ENCODE results near the gene MEF2C.

Gene MEF2C

DNA sequence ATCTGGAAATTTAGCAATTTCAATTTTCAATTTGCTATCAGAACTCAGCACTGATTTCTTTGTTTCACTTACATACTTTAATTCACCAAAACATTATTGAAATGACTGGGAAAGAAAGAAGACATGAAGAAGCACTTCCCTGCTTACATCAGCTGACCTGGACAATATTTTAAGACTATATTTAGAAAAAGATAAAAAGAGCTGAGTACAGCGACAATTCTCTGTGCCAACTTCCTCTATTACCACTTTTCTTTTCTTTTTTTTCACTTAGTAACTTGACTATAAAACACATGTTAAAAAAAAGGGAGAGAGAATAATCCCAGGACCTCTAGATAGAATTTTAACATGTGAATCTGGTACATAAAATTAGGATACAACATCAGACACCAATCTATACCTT is 35.6 kb downstream of the MEF2C start:
- DNase-seq (ENCODE audit: low read depth), result no peak
- no peak overlapping the region for H3K4me3 ChIP-seq (ENCODE audit: low read depth, low read length)
- TF ChIP-seq, protein P1, sequence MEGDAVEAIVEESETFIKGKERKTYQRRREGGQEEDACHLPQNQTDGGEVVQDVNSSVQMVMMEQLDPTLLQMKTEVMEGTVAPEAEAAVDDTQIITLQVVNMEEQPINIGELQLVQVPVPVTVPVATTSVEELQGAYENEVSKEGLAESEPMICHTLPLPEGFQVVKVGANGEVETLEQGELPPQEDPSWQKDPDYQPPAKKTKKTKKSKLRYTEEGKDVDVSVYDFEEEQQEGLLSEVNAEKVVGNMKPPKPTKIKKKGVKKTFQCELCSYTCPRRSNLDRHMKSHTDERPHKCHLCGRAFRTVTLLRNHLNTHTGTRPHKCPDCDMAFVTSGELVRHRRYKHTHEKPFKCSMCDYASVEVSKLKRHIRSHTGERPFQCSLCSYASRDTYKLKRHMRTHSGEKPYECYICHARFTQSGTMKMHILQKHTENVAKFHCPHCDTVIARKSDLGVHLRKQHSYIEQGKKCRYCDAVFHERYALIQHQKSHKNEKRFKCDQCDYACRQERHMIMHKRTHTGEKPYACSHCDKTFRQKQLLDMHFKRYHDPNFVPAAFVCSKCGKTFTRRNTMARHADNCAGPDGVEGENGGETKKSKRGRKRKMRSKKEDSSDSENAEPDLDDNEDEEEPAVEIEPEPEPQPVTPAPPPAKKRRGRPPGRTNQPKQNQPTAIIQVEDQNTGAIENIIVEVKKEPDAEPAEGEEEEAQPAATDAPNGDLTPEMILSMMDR (IDR thresholded peaks at IDR 0.05; ENCODE audit: control insufficient read depth, extremely low read depth, insufficient read depth), result no peak

GRCh38 chr5:88846434-88846833 is 36.5 kb downstream of the MEF2C start:
- DNase-seq (ENCODE audit: low read depth), result no peak
- TF ChIP-seq, protein P1 (IDR thresholded peaks at IDR 0.05; ENCODE audit: control insufficient read depth, extremely low read depth, insufficient read depth), result no peak
- no peak overlapping the region for H3K4me3 ChIP-seq (ENCODE audit: low read depth, low read length)

- TF ChIP-seq, protein P1 (IDR thresholded peaks at IDR 0.05; ENCODE audit: control insufficient read depth, extremely low read depth, insufficient read depth), result no peak
- H3K4me3 ChIP-seq (ENCODE audit: low read depth, low read length), result no peak overlapping the region
- no peak for DNase-seq (ENCODE audit: low read depth)
These were observed 37.8 kb downstream of the MEF2C start for GRCh38 chr5:88845081-88845697.

DNA sequence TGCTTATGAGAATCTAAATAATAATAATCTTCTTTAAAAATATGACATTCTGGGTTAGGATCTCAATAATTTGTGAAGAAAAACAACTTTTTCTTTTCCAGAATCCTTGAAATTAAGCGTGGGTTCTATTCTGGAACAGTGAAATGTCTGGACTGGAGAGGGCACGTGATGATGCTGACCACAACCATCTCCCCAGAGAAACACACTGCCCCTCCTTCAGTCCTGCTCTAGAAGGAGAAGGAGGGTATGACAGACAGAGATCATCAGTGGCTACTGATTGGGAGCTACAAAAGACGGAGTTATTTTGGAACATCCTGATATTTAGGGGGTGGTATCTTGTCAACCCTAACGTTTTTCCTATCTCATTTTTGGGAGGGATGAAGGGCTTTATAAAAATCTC is 40.2 kb downstream of the MEF2C start:
- no peak for DNase-seq (ENCODE audit: low read depth)
- TF ChIP-seq, protein P1 (IDR thresholded peaks at IDR 0.05; ENCODE audit: control insufficient read depth, extremely low read depth, insufficient read depth), result no peak
- H3K4me3 ChIP-seq (ENCODE audit: low read depth, low read length), result no peak overlapping the region

DNA sequence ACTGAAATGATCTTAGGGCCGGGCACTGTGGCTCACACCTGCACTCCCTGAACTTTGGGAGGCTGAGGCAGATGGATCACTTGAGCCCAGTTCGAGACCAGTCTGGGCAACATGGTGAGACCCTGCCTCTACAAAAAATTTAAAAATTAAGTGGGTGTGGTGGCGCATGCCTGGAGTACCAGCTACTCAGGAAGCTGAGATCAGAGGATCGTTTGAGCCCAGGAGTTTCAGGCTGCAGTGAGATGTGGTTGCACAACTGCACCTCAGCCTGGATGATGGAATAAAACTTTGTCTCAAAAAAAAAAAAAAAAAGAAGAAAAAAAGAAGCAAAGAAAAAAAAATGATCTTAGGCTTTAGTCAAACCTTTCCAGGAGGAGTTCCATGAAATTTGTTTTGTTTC is 41.8 kb downstream of the MEF2C start:
- TF ChIP-seq, protein P1 (IDR thresholded peaks at IDR 0.05; ENCODE audit: control insufficient read depth, extremely low read depth, insufficient read depth), result no peak
- DNase-seq (ENCODE audit: low read depth), result no peak
- H3K4me3 ChIP-seq (ENCODE audit: low read depth, low read length), result no peak overlapping the region

DNA sequence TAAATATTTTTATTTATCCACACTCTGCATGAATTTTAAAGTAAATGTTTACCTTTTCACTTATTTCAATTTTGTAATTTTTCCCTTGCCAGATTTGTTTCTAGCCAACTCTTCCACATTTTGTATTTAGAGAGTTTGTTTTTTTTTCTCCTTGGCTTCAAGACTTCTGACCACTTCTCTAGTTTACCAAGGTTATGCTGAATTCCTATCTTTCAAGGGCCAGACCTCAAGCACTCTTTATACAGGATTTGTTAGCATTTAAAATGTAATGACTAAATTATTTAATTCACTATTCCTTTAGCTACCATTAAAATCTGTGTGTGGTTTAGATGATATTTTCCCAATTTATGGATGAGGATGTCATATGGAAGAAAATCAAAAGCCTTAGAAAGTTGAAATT is 42.5 kb downstream of the MEF2C start:
- H3K4me3 ChIP-seq (ENCODE audit: low read depth, low read length), result no peak overlapping the region
- TF ChIP-seq, protein P1 (IDR thresholded peaks at IDR 0.05; ENCODE audit: control insufficient read depth, extremely low read depth, insufficient read depth), result no peak
- DNase-seq (ENCODE audit: low read depth), result no peak

DNA sequence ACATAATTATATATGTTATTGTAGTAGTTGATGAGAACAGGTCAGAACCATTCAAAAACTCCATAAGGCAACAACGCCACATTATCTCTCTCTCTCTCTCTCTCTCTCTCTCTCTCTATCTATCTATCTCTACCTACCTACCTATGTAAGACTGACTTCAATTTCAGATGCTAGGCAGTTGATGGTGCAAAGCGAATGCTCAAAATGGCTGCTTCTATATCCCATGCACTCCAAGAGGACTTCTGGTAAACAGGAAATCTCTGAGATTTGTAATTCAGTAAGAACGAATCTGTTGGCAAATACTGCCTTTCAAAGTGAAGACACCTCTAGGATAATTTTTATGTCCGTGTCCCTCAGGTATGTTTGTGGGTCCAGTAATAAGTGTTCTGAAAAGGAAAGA is 43.7 kb downstream of the MEF2C start:
- TF ChIP-seq, protein P1 (IDR thresholded peaks at IDR 0.05; ENCODE audit: control insufficient read depth, extremely low read depth, insufficient read depth), result no peak
- H3K4me3 ChIP-seq (ENCODE audit: low read depth, low read length), result no peak overlapping the region
- no peak for DNase-seq (ENCODE audit: low read depth)

Measured in LNCaP clone FGC (cell line).